ENCODE results near the gene CREBL2. TPM values are rescaled to one million over a fixed set of nuclear protein-coding genes. Genes with fewer than 3 reads are reported as not detected.
A peak's percentile ranks its signal among the peaks of the same experiment; 100 is the strongest.

The CREBL2 gene
- total and polyA plus RNA-seq, 2 of the 13 experiments (the other 11 are each of a cell fraction or from before 2014, with no cell fraction given), result 6.9 to 8.4 TPM

- no peak for TF ChIP-seq SP140L (CRISPR knock-in tag; IDR thresholded peaks at IDR 0.05; ENCODE audit: borderline replicate concordance)
- TF ChIP-seq, protein P1, sequence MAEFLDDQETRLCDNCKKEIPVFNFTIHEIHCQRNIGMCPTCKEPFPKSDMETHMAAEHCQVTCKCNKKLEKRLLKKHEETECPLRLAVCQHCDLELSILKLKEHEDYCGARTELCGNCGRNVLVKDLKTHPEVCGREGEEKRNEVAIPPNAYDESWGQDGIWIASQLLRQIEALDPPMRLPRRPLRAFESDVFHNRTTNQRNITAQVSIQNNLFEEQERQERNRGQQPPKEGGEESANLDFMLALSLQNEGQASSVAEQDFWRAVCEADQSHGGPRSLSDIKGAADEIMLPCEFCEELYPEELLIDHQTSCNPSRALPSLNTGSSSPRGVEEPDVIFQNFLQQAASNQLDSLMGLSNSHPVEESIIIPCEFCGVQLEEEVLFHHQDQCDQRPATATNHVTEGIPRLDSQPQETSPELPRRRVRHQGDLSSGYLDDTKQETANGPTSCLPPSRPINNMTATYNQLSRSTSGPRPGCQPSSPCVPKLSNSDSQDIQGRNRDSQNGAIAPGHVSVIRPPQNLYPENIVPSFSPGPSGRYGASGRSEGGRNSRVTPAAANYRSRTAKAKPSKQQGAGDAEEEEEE (CRISPR knock-in tag; IDR thresholded peaks at IDR 0.05; ENCODE audit: borderline replicate concordance), result no peak; the same call in 1 of the 2 replicates
- TF ChIP-seq ZNF839 (CRISPR knock-in tag; IDR thresholded peaks at IDR 0.05; ENCODE audit: borderline replicate concordance), result no peak
- peak; percentile 96 for TF ChIP-seq THAP11 (CRISPR knock-in tag; IDR thresholded peaks at IDR 0.05)
- peak; percentile 66 for TF ChIP-seq ERF (CRISPR knock-in tag; IDR thresholded peaks at IDR 0.05)
- TF ChIP-seq, protein P2, sequence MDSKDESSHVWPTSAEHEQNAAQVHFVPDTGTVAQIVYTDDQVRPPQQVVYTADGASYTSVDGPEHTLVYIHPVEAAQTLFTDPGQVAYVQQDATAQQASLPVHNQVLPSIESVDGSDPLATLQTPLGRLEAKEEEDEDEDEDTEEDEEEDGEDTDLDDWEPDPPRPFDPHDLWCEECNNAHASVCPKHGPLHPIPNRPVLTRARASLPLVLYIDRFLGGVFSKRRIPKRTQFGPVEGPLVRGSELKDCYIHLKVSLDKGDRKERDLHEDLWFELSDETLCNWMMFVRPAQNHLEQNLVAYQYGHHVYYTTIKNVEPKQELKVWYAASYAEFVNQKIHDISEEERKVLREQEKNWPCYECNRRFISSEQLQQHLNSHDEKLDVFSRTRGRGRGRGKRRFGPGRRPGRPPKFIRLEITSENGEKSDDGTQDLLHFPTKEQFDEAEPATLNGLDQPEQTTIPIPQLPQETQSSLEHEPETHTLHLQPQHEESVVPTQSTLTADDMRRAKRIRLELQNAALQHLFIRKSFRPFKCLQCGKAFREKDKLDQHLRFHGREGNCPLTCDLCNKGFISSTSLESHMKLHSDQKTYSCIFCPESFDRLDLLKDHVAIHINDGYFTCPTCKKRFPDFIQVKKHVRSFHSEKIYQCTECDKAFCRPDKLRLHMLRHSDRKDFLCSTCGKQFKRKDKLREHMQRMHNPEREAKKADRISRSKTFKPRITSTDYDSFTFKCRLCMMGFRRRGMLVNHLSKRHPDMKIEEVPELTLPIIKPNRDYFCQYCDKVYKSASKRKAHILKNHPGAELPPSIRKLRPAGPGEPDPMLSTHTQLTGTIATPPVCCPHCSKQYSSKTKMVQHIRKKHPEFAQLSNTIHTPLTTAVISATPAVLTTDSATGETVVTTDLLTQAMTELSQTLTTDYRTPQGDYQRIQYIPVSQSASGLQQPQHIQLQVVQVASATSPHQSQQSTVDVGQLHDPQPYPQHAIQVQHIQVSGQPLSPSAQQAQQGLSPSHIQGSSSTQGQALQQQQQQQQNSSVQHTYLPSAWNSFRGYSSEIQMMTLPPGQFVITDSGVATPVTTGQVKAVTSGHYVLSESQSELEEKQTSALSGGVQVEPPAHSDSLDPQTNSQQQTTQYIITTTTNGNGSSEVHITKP (CRISPR knock-in tag; IDR thresholded peaks at IDR 0.05; ENCODE audit: low read depth), result peak; percentile 27; the same call in 1 of the 2 replicates
- TF ChIP-seq, protein P3, sequence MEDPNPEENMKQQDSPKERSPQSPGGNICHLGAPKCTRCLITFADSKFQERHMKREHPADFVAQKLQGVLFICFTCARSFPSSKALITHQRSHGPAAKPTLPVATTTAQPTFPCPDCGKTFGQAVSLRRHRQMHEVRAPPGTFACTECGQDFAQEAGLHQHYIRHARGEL (CRISPR knock-in tag; IDR thresholded peaks at IDR 0.05), result no peak
- peak; percentile 58 for TF ChIP-seq XRCC5 (optimal IDR thresholded peaks at IDR 0.05; ENCODE audit: low read length)
- TF ChIP-seq POLR2AphosphoS2 (IDR thresholded peaks at IDR 0.05; ENCODE audit: low read depth, low read length), result no peak
- TF ChIP-seq ZIK1 (CRISPR knock-in tag; IDR thresholded peaks at IDR 0.05; ENCODE audit: borderline replicate concordance, low read depth), result no peak
- TF ChIP-seq ZBTB4 (CRISPR knock-in tag; IDR thresholded peaks at IDR 0.05; ENCODE audit: borderline replicate concordance), result no peak
- TF ChIP-seq ZSCAN21 (CRISPR knock-in tag; IDR thresholded peaks at IDR 0.05; ENCODE audit: borderline replicate concordance), result no peak; the same call in 1 of the 2 replicates
- TF ChIP-seq ZNF572 (CRISPR knock-in tag; IDR thresholded peaks at IDR 0.05), result no peak
- TF ChIP-seq RFXANK (CRISPR knock-in tag; IDR thresholded peaks at IDR 0.05), result peak; percentile 87
- TF ChIP-seq GZF1 (CRISPR knock-in tag; IDR thresholded peaks at IDR 0.05), result 0 out of 2 replicates have a peak, but pooled peaks have one; percentile 54
- peak; percentile 96 for TF ChIP-seq FOXA3 (CRISPR knock-in tag; IDR thresholded peaks at IDR 0.05)
- no peak for TF ChIP-seq RAD21 (CRISPR knock-in tag; IDR thresholded peaks at IDR 0.05)
- TF ChIP-seq RBFOX2 (IDR thresholded peaks at IDR 0.05; ENCODE audit: low read depth, low read length), result peak; percentile 91
- 0 out of 2 replicates have a peak, but pooled peaks have one; percentile 33 for TF ChIP-seq ZNF720 (CRISPR knock-in tag; IDR thresholded peaks at IDR 0.05)
- no peak; the same call in 1 of the 2 replicates for TF ChIP-seq THYN1 (CRISPR knock-in tag; IDR thresholded peaks at IDR 0.05; ENCODE audit: borderline replicate concordance, low read depth)
- TF ChIP-seq ZFP36L2 (CRISPR knock-in tag; IDR thresholded peaks at IDR 0.05), result no peak
Measured at GRCh38 chr12:12611512-12612306, at the start of gene CREBL2 (continued).

All from HepG2 (cell line).